Measurements from ENCODE around the gene ATP5F1D.
A peak's percentile ranks its signal among the peaks of the same experiment; 100 is the strongest.

The ATP5F1D gene

DNA sequence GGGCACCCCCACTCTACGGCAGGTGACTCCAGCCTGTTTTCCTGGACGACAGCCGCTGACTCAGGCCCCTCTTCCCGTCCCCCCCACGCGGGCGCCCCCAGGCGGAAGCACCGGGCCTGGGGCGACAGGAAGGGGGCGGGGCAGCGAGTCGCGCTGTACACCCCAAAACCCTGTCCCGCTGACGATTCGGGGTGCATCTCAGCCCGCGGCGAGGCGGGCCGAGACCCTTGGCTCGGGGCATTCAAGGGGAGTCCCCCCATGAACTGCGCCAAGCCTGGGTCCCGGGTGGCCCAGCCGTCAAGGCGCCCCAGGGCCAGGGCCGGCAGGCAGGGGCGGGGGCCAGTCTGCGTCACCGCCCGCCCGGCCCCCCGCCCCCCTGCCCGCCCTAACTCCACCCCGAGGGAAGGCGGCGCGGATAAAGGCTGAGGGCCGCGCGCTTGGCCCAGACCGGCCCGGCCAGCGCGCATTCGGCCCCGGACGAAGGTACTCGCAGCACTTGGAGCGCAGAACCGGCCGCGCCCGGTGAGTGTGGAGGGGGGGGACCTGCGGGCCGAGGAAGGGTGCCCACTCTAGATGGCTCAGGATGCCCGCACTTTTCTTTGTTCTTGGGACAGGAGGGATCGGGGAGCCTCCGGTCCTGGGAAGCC is 6.7 kb downstream of the ATP5F1D start, which contains the start of gene MIDN:
MIDN (plus strand) TSS at position 445 of the 647 bp plus-strand sequence. CDS start 1,714 bp downstream, outside the sequence.
- peak; percentile 80 for DNase-seq

DNA sequence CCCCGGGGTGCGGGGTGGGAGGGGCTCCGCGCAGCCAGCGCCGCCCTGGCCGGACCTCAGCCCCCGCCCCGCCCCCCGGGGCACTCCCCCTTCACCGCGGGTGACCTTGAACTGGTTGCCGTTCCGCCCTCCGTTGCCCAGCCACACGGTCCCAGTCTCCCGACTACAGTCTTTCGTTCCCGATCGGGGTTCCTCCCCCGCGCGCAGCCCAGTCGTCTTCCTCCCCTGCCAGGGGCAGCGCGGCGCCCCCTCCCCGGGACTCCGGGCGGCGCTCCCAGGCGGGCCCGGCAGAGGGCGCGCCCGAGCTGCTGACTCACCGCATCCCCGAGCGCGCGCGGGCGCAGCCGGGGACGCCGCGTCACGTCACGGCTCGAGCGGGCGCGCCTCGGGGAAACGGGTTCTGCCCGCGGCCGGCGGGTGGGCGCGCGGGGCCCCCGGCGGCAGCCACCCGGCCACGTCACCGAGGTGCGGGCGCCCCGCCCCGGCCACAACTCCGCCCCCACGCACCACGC is 7.3 kb downstream of the ATP5F1D start:
- DNase-seq, result peak; percentile 81

DNA sequence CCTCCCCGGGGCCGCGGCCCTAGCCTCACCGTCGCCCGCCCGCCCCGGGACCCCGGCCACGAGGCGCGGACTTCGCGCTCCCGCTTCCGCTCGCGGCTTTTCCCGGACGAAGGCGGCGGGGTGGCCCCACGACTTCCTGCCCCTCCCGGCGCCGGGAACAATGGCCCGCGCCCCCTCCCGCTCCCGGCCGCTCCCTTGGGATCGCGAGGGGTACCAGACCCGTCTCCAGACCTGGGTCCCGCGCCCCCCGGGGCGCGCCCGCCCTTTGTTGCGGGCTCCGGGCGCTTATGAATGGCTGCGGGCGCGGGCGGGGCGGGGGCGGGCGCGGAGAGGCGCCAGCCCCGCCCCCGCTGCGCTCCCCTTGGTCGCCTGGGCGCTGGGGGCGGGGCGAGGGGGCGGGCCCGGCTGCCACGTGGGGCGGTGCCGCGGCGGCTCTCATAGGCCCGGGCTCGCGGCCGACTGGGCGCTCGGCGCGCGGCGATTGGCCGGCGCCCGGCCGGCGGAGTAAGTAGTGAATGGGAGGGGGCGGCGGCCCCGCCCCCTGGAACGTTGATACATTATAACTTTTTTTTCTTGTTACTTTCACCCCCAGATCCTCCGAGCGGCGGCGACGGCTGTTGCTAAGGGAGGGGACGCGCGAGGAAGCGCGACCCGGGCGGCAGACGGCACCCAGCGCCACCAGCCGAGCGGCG is 7.9 kb downstream of the ATP5F1D start:
- DNase-seq, result peak; percentile 96

- no peak for DNase-seq
These were observed 8.5 kb downstream of the ATP5F1D start for GRCh38 chr19:1249990-1250436.

- peak; percentile 46 for DNase-seq
These were observed 9.1 kb downstream of the ATP5F1D start for GRCh38 chr19:1250437-1251260.

DNA sequence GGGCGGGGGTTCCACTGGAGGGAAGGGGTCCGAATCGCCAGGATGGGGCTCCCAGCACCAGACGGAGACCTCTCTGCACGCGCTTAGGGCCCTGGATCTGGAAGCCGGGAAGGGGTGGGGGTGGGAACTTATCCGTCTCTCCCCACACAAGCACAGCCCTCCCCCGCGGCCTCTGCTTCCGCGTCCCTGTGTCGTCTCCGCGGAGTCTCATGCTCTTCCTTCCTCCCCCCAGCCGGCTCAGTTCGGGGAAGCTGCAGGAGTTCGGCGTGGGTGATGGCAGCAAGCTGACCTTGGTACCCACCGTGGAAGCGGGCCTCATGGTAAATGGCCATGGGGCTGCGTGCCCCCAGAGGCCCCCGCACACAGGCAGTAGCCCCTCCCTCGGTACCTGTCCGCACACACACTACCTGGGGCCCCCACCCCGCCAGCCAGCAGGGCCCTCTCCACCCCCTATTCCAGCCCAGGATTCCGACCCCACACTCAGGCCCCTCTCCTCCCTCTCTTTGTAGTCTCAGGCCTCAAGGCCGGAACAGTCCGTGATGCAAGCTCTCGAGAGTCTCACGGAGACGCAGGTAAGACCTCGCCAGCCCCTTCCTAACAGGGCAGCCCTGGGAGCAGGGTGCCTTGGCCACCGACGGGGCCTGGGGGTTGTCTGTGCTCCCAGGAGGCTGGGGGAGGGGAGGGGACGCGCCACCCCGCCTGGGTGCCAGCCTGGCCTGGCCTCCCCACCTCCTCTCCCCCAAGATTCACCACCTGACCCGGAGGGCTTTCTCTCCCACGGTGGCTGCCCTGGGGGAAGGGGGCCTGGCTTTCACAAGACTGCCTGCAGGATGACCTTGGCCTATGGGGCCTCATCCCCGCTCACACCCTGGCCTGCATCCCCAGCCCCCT is 10.0 kb downstream of the ATP5F1D start:
- peak; percentile 75 for DNase-seq

- peak; percentile 77 for DNase-seq
These were observed 10.8 kb downstream of the ATP5F1D start for GRCh38 chr19:1252221-1252820.

DNA sequence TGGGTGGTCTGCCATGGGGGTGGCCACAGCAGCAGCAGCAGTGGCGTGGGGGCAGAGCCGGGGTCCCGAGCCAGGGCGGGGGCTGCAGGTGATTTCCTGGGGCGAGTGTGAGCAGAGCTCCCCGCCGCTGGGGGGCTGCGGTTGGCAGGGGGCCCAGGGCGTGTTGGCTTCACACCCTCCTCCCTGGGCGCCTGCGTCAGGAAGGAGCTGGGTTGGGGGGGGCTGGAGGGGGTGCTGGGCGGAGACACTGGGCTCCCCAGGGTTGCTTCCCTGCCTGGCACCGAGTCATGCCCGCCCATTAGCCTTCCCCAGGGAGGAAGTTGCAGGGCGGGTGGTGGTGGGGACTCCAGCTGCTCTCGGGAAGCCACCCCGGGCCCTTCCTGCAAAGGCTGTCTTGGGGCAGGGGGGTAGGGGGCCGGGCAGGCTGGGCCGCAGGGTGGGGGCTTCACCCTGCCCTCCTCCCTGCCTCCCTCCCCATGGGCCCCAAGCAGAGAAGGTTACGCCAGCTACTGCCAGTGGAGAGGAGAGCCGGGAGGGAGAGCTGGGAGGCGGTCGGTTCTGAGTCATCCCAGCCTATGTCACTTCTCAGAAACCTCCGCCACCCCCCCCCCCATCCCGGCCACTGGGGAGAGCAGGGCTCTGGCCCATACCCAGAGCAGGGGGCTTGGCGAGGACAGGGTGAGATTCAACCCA is 11.4 kb downstream of the ATP5F1D start:
- peak; percentile 89 for DNase-seq

DNA sequence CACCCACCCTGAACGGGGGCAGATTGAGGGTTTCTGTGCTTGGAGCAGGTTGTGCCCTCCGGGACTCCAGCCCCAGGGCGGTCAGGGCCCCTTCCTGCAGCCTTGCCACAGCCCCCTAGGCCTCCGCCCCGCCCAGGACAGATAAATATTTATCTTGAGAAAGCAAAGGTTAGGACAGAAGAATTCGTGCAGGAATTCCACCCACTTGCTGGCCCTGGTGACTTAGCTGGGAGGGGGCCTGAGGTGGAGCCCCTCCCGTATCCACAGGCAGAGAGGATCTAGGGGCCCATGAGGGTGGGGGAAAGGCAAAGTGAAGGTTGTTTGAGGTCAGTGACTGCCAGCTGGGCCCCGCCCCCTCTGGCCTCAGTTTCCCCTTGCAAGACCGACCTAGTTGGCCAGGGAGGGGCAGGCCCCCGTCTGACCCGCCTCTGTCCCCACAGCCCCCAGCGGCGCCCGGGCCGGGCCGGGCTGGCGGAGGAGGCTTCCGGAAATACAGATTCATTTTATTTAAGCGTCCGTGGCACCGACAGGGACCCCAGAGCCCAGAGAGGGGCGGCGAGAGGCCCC is 12.0 kb downstream of the ATP5F1D start:
- no peak for DNase-seq

DNA sequence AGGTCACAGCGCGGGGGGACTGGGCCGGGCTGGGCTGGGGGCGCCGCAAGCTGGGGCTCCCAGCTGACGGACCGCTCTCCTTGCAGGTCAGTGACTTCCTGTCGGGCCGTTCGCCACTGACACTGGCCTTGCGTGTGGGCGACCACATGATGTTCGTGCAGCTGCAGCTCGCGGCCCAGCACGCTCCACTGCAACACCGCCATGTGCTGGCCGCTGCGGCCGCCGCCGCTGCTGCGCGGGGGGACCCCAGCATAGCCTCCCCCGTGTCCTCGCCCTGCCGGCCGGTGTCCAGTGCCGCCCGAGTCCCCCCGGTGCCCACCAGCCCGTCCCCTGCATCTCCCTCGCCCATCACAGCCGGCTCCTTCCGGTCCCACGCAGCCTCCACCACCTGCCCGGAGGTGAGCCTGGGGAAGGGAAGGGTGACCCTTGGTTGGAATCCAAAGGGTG is 12.6 kb downstream of the ATP5F1D start:
- DNase-seq, result no peak

- no peak for DNase-seq
These were observed 13.1 kb downstream of the ATP5F1D start for GRCh38 chr19:1254530-1255185.

DNA sequence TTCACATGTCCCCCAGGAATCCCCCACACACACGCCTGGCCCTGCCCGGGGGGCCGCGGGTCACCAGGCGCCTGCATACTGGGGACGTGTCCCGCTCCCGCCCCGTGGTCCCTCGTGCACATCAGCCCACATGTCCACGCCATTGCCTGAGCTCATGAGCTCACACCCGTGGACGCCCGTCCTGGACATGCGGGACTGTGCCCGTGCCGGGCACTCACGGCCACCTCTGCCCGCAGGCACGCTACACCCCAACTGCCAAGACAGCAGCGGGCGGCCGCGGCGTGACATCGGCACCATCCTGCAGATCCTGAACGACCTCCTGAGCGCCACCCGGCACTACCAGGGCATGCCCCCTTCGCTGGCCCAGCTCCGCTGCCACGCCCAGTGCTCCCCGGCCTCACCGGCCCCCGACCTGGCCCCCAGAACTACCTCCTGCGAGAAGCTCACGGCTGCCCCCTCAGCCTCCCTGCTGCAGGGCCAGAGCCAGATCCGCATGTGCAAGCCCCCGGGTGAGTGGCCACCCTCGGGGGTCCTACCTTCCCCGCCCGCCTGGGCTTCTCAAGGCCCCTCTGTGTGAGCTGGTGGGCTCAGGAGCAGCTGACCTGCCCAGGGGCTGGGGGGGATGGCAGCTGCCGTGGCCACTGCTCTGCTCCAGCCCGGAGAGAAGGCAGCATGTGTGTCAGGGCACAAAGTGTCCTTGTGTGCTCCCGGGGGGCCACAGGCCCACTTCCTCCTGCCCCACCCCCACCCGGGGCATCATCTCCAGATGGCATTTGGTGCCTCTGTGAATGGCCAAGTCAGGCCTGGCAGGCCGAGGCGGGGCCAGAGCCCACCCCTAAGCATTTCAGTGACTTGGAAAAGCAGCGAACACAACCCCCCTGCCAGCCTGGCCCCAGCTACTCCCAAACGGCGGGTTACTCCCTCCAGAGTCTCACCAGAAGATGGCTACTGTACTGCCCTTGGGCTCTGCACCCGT is 13.9 kb downstream of the ATP5F1D start:
- no peak for DNase-seq

- no peak for DNase-seq
These were observed 15.3 kb downstream of the ATP5F1D start for GRCh38 chr19:1256646-1257474.

- DNase-seq, result no peak
These were observed 16.1 kb downstream of the ATP5F1D start for GRCh38 chr19:1257475-1258162.

DNA sequence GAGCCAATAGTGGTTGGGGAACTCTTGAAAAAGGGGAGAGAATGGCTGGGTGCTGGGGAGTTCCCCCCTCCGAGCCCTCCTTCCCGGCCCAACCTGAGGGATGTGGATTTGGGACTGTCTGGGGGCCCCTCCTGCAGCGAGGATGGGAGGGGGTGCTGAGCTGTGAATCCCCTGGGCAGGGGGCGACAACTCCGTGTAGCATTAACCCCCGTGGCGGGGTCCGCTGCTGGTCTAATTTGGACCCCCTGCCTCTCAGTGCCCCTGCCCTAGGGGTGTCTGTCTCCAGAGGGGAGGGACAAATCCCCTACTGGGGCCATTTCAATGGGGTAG is 16.6 kb downstream of the ATP5F1D start:
- no peak for DNase-seq

GRCh38 chr19:1258707-1259205 is 17.2 kb downstream of the ATP5F1D start:
- DNase-seq, result no peak

GRCh38 chr19:1259206-1259875 is 17.8 kb downstream of the ATP5F1D start:
- peak; percentile 87 for DNase-seq

All from activated CD4-positive, alpha-beta T cell treated with anti-CD3 and anti-CD28 coated beads, Interleukin-2, Interleukin-6, amounts not matched to agents 100 ng/mL and 50 ng/mL, durations not matched to agents 16 hours and 8 hours (primary cell).